IPS DF 4.7 (cell line): ENCODE data around the gene PODN.

Experiments
- DNase-seq: peaks from one replicate; pipeline ENCODE4 v3.0.0-alpha.2; 2013; ENCODE audit warnings: low spot score; ENCODE audit errors: extremely low read depth

The PODN gene

DNA sequence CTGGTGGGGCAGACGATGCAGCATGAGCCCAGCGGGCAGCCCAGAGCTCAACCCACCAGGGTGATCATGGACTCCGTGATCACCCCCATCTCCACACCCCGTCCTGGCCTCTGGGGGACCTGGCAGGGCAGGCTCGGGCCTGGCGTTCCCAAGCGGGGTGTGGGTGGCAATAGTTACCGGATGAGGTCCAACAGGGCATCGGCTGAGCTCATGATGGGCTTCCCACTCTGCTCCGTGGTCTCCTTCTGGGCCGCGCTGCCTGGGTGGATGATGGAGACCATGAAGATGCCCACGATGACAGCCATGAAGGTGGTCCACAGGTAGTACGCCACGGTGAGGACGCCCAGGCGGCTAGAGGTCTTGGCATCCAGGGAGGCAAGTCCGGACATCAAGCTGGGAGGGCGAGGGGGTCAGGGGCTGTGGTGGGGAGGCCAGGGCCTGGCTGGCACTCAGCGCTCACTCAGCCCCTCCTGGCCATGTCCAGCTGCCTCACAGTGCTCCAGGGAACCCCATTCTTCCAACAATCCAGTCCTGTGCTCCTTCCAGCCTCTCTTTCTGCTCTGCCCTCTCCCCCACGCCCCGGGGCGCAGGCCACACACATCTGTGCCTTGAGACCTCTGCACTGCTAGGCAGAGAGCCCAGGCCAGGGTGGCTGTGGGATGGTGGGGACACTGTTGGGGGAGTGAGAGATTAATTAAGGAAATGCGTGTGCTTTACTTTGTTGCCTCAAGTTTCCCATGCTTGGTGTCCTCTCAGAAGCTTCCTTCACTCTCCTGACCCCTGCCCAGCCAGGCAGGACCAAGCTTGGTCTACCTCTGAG lies 52.8 kb downstream of the PODN start:
- DNase-seq = no peak

DNA sequence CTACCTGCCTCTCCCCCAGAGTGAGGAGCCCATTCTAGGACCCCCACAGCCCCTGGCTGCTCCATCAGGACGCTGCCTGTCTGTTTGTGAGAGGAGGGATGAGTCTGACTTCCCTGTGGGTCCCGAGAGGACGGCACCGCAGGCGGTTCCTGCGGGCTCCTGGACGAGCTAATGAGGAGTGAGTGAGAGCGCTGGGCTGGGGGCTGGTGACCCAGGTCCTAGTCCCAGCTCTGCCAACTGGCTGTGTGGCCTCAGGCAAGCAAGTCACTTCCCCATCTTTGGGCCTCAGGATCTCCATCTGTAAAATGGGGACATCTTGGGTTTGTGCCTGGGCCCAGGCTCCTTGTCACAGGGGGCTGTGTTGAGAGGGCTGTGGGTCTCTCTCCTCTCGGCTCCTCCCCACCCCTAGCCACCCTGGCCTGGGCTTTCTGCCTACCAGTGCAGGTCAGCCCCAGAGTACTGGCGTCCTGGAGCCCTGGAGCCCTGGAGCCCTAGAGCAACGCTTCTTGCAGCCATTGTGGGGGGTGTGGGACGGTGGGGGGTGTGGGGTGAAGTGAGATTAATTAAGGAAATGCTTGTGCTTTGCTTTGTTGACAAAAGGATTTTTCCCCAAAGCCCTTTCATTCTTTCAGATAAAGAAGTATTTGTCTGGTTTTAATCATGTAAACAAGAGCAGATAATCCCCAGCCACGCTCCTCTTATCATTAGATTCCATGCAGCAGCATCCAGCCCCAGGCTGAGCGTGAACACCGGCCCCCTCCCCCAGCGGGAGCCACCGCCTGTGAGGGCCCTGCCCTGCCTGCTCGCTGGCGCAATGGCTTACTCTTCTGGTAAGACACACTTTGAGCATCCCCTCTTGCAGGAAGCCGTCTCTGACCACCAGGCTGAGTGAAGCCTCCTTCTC lies 53.6 kb downstream of the PODN start:
- no peak for DNase-seq

GRCh38 chr1:53116307-53116810 lies 54.3 kb downstream of the PODN start:
- DNase-seq = no peak

DNA sequence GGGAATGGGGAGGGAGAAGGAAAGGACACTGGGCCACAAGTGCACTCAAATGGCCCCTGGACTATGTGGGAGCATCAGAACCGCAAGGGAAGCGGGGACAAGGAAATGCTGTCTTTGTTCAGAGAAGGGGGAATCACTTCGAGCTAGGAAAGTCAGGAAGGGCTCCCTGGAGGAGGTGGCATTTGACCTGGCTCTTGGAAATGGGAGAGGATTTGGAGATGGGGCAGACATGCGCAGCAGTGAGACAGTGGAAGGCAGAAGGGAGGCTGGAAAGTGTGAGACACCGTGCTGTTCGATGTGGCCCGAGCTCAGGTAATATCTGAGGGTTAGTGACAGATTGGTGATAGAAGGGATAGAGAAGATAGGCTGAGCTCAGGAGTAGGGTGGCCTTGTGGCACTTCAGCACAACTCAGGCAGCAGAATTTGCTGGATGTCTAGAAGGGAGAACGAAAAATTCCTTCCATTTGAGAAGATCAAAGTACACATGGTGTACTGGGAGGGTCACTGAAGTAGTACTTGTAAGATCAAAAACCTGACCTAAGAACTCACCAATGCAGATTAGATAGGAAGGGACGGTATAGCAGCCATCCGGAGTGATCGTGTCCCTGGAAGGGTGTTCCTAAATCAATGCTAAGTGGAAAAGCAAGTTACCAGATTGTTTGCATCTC lies 55.1 kb downstream of the PODN start:
- DNase-seq = no peak

DNA sequence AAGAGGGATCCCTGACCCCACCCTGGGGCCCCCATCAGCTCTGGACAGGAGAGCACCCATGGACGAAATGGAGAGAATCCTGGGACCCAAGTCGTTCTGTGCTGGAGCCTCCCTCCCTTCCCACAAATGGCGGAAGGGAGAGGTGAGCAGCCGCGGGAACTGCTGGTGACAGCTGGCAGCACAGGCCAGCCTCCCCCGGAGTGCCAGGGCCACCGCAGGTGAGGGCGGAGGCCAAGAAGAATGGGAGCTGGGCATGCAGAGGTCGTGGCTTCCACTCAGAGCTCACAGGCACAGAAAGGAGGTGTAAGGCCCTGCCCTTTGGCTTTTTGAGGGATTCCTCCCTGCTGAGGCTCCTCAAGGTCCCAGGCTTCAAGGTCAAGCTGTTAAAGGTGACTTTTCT lies 55.8 kb downstream of the PODN start:
- DNase-seq = no peak

- DNase-seq = no peak
Measured at GRCh38 chr1:53120659-53121058, 58.6 kb downstream of the PODN start.

DNA sequence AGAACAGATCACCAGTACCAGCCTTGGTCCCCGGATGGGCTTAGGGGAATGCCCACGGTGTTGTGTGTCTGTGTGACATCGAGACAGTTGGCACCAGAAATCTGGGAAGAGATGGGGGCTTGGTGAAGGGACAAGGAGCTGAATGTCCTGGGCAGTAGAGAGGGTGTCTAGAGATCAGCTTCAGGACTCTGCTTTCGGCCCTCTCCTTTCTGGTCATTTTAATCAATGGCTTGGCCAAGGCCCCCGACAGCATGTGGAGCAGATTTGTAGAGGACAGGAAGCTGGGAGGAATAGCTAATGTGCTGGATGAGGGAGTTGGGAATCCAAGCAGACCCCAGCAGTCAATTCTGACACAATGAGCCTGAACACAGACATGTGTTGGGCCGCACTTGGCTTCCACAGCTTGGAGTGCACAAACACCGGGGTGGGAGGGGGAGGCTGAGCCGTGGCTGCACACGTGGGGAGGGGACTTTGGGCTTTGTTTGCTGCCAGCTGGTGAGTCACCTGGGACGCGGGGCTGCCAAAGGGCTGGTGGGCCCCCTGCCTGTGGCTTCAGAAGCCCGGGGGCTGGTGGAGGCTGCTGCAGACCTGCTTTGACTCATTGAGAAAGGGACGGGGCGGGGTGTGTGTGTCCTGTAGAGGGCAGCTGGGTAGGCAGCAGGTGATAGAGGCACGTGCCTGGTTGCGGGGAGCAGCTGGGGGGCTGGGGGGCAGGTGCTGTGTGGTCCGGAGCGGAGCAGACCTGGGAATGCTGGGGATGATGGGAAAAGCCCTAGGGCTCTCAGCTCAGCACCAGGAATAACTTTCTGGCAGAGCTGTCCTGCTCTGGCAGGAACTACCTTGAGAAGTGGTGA lies 59.5 kb downstream of the PODN start:
- DNase-seq = no peak

GRCh38 chr1:53122201-53122885 lies 60.3 kb downstream of the PODN start:
- no peak for DNase-seq

- no peak for DNase-seq
Measured at GRCh38 chr1:53122961-53123413, 61.0 kb downstream of the PODN start.

DNA sequence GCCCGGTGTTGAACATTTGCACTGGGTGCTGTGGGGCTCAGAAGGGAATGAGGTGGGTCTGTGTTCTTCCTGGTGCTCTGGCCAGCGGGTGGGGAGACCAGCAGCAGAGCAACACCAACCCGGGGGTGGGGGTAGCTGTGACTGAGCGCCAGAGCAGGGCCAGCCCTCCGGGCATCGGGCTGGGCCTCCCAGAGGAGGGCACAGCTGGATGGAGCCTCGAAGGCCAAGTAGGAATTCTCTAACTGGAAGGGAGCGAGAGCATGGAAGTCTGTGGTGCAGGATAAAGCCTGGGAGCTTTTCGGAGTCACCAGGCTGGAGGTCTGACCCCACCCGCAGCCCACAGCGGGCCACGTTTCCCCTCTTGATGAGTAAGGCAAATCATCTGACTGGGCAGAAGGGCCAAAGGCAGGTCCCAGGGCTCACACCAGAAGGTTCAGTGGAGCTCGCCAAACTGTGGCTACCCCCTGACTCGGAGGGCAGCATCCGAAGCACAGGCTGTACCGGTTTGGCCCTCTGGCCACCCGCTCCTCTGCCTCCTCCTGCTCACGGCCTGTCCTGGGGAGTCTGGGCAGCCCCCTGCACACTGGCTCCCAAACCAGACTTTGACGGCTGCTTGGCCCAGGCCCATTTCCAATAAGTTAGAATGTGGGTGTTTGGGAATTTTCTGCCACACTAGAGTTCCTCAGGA lies 61.6 kb downstream of the PODN start:
- DNase-seq = no peak

- no peak for DNase-seq
Measured at GRCh38 chr1:53125122-53125521, 63.1 kb downstream of the PODN start.

DNA sequence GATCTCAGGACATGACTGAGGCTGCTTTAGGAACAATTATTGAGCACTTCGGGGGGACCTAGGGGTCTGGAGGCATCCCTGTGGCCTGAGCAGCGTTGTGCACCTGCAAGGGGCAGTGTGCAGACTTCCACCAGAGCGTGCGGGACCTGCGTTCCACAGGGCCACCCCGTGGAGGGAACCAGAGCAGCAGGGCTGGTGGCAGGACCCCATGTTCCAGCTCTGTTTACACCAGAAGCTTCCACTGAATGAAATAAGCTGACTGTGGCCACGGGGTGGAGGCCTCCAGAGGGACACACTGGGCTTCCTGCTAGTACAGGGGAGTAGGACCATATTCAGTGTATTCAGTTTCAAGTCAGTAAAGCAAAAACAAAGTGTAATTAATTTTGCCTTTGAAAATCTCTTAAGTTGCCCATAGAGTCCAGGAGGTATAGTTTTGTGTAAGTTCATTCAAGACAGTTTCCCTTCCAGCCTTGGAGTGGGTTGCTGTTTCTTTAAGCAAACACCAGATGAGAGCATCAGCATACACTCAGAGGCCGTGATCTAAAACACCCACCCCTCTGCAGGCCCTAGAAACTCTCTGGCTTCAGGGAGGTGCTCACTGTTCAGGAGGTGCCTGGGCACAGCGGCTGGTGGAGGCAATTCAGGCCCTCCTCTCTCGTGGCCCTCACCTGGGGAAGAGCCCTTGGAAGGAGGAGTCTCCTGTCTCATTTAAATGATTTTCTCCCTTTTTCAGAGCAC lies 63.8 kb downstream of the PODN start:
- no peak for DNase-seq

DNA sequence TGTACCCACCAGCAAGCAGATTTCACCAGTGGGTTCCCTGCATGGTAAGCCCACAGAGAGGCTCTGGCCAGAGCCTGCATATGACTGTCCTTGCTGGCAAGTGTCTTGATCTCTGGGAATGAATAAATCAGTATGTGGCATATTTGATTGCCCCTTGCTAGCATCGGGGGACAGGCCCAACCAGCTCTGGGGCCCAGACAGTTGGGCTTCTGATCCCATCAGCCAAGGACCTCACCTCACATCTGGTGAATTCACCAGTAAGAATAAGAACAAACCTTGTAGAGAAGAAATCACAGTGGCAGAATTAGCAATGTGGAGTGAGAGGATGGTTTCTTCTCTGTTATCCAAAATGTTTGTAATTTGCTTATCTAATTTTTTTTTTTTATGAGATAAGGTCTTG lies 64.5 kb downstream of the PODN start:
- DNase-seq = no peak

- DNase-seq = no peak
Measured at GRCh38 chr1:53127546-53127945, 65.5 kb downstream of the PODN start.

DNA sequence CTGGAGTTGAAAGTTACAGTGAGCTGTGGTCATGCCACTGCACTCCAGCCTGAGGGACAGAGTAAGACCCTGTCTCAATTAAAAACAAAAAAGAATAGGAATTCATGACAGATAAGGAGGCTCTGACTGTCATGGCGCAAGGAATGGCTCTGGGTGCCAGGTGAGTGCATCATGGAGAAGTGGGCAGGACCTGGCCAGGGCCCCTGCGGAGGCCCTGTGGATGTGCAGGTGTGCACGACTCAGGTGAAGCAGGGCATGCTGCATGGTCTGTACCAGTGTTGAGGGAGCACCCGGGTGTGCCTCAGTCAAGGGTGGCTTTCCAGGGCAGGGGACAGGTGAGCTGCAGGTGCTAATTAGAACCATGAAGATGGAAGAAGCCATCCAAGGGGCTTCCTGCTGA lies 66.4 kb downstream of the PODN start:
- DNase-seq = no peak

DNA sequence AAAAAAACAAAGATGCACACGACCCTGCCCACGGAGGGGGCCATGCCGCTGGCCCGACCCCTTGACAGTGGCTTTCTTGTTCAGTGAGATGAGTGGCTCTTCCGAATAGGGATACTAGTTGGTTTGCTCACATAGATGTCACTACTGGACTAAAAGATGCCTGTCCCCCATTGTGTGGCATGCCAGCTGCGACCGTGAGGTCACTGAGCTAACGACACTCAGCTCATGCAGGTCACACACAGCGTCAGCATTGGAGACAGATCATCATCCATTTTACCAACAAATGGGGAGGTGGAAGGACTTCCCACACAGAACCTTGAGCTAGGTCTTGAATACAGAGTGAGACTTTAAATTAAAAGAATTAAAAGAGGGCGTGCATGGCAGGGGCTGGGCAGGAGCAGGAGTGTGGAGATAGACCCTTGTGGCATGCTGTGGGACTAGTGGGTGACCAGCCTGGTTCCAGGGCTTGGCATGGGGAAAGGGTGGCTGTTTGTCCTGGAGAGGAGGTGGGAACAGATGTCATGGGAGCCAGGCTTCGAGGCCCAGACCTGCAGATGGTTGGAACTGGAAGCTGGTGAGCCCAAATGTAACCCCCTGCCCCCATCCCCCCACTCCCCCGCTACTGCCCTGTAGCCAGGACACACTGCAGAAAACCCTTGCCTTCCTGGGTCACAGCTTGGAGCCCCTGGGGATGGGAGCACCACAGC lies 68.0 kb downstream of the PODN start:
- no peak for DNase-seq

DNA sequence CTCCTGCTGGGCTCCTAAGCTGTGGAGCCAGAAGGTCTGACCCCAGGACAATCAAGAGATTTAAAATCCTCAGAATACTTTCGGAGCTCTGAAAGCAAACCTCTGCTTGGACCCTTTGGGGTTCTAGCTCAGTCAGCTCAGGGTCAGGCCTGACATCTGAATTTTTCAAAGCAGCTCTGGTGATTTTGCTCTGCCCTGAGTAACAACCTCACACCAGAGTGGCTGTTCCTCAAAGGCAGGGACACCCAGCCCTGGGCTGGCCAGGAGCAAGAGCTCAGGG lies 68.5 kb downstream of the PODN start:
- no peak for DNase-seq

- DNase-seq = no peak
Measured at GRCh38 chr1:53130878-53131589, 69.0 kb downstream of the PODN start.
